ENCODE results near the gene HSP90AB1. TPM values are rescaled to one million over a fixed set of nuclear protein-coding genes. Genes with fewer than 3 reads are reported as not detected.

The HSP90AB1 gene
- total RNA-seq, 1 donor from 2014 or later, result 509 TPM

- Mint-ChIP-seq H3K27me3 (ENCODE audit: unreplicated experiment) (peaks cover 6% of the 10 kb centered on the region), H3K4me3 (ENCODE audit: unreplicated experiment) (no peak overlapping the region), H3K9me3 (ENCODE audit: unreplicated experiment) (no peaks in the 10 kb centered on the region), H3K36me3 (ENCODE audit: unreplicated experiment) (no peaks in the 10 kb centered on the region), H3K4me1 (ENCODE audit: unreplicated experiment) (peaks cover 27% of the 10 kb centered on the region), H3K27ac (ENCODE audit: unreplicated experiment) (no peak overlapping the region)
- no peak for TF ChIP-seq CTCF (IDR thresholded peaks at IDR 0.05)
- no peak for DNase-seq (ENCODE audit: extremely low spot score, unreplicated experiment)
Observed at GRCh38 chr6:44214307-44214706, 32.6 kb upstream of the HSP90AB1 start.

- Mint-ChIP-seq H3K27ac (ENCODE audit: unreplicated experiment) (peak within 1 kb of the TSS; percentile 63), H3K4me1 (ENCODE audit: unreplicated experiment) (peaks cover 45% of the 10 kb centered on the region), H3K36me3 (ENCODE audit: unreplicated experiment) (no peaks in the 10 kb centered on the region), H3K4me3 (ENCODE audit: unreplicated experiment) (no peak within 1 kb of the TSS), H3K9me3 (ENCODE audit: unreplicated experiment) (no peaks in the 10 kb centered on the region), H3K27me3 (ENCODE audit: unreplicated experiment) (peaks cover 6% of the 10 kb centered on the region)
- DNase-seq (ENCODE audit: extremely low spot score, unreplicated experiment), result no peak
- TF ChIP-seq CTCF (IDR thresholded peaks at IDR 0.05), result no peak
Observed at GRCh38 chr6:44216677-44217331, 30.1 kb upstream of the HSP90AB1 start, which contains the start of gene MYMX. MYMX (plus strand) TSS chr6:44216926; CDS start chr6:44217472, 546 bp downstream.

- no peak overlapping the region for H3K4me3 Mint-ChIP-seq (ENCODE audit: unreplicated experiment)
- peaks cover 51% of the 10 kb centered on the region for H3K4me1 Mint-ChIP-seq (ENCODE audit: unreplicated experiment)
- no peaks in the 10 kb centered on the region for H3K9me3 Mint-ChIP-seq (ENCODE audit: unreplicated experiment)
- peak overlapping the region; percentile 94 for H3K27ac Mint-ChIP-seq (ENCODE audit: unreplicated experiment)
- no peaks in the 10 kb centered on the region for H3K36me3 Mint-ChIP-seq (ENCODE audit: unreplicated experiment)
- TF ChIP-seq CTCF (IDR thresholded peaks at IDR 0.05), result no peak
- no peak for DNase-seq (ENCODE audit: extremely low spot score, unreplicated experiment)
- peaks cover 6% of the 10 kb centered on the region for H3K27me3 Mint-ChIP-seq (ENCODE audit: unreplicated experiment)
Observed at GRCh38 chr6:44217332-44218143, 29.4 kb upstream of the HSP90AB1 start.

- Mint-ChIP-seq H3K9me3 (ENCODE audit: unreplicated experiment) (no peaks in the 10 kb centered on the region), H3K36me3 (ENCODE audit: unreplicated experiment) (no peaks in the 10 kb centered on the region), H3K4me3 (ENCODE audit: unreplicated experiment) (peak overlapping the region; percentile 75), H3K27me3 (ENCODE audit: unreplicated experiment) (peaks cover 2% of the 10 kb centered on the region), H3K4me1 (ENCODE audit: unreplicated experiment) (peaks cover 61% of the 10 kb centered on the region), H3K27ac (ENCODE audit: unreplicated experiment) (peak overlapping the region; percentile 94)
- no peak for TF ChIP-seq CTCF (IDR thresholded peaks at IDR 0.05)
- DNase-seq (ENCODE audit: extremely low spot score, unreplicated experiment), result peak; percentile 93
Observed at GRCh38 chr6:44219053-44219814, 27.7 kb upstream of the HSP90AB1 start.

All from osteocyte (in vitro differentiated cells).